WTC11 (cell line): ENCODE data around the gene MED9.

ENCODE experiments used
- CTCF ChIP-seq: fragments of 200-600 bp; IDR thresholded peaks from 2 replicates; pipeline ENCODE4 v1.8.0; 2022; ENCODE audit warnings: antibody characterized with exemption
- JUN ChIP-seq: sonication (generic); formaldehyde crosslinking; IDR thresholded peaks from 2 replicates; pipeline ENCODE4 v1.8.0; 2023; ENCODE audit warnings: mild to moderate bottlenecking, missing genetic modification reagents
- NR1H2 ChIP-seq: sonication (generic); formaldehyde crosslinking; IDR thresholded peaks from 2 replicates; pipeline ENCODE4 v1.9.0; 2021; ENCODE audit warnings: mild to moderate bottlenecking, moderate library complexity, missing genetic modification reagents
- PRDM15 ChIP-seq: sonication (generic); formaldehyde crosslinking; IDR thresholded peaks from 2 replicates; pipeline ENCODE4 v1.8.0; 2022; ENCODE audit warnings: missing genetic modification reagents
- TEAD1 ChIP-seq: sonication (generic); formaldehyde crosslinking; IDR thresholded peaks from 2 replicates; pipeline ENCODE4 v1.8.0; 2022; ENCODE audit warnings: mild to moderate bottlenecking, missing genetic modification reagents
- TF ChIP-seq, protein P1 (sequence below): sonication (generic); formaldehyde crosslinking; IDR thresholded peaks from 2 replicates; pipeline ENCODE4 v1.8.1; 2022; ENCODE audit warnings: low read depth, mild to moderate bottlenecking, moderate library complexity, missing genetic modification reagents, borderline replicate concordance

DNA sequence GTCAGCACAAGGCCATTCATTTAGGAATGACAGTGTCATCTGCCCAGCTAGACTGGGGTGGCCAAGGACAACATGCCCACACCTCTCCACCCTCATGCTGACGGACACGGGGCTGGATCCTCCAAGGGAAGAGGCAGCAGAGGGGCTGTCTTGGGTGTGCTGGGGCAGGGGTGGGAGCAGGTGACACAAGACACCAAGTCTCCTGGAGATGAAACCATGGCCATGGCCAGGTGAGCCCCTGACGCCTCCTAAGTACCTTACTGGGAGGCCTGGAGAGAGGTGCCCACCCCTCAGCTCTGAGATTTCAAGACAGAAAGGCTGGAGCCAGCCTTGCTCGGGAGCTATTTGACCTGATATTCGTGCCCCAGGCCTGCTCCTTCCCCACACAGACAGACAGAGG, 28.4 kb downstream of the MED9 start:
- TF ChIP-seq TEAD1 = no peak
- TF ChIP-seq JUN (CRISPR knock-in tag) = no peak
- no peak for TF ChIP-seq CTCF
- TF ChIP-seq, protein P1, sequence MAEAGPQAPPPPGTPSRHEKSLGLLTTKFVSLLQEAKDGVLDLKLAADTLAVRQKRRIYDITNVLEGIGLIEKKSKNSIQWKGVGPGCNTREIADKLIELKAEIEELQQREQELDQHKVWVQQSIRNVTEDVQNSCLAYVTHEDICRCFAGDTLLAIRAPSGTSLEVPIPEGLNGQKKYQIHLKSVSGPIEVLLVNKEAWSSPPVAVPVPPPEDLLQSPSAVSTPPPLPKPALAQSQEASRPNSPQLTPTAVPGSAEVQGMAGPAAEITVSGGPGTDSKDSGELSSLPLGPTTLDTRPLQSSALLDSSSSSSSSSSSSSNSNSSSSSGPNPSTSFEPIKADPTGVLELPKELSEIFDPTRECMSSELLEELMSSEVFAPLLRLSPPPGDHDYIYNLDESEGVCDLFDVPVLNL (CRISPR knock-in tag) = no peak
- no peak for TF ChIP-seq PRDM15 (CRISPR knock-in tag)
- no peak for TF ChIP-seq NR1H2 (CRISPR knock-in tag)
